ENCODE data around the gene TACC2. TPM values are rescaled to one million over a fixed set of nuclear protein-coding genes. Genes with fewer than 3 reads are reported as not detected.
"Not testable (repeated sequence)": the region's sequence is repeated elsewhere in the genome, so short reads cannot be mapped to it uniquely, and the experiment has no call there.

TACC2 gene
- total and polyA plus RNA-seq, 12 donors = 68.1 to 451 (median 364) TPM

- DNase-seq (no peak), ATAC-seq (no peak)
- no peak for TF ChIP-seq CTCF (IDR thresholded peaks at IDR 0.05)
- Histone ChIP-seq H3K4me1 (no peaks in the 10 kb centered on the region), H3K27me3 (no peaks in the 10 kb centered on the region), H3K27ac (no peak overlapping the region), H3K36me3 (peaks cover 0 to 80% (median 21%) of the 10 kb centered on the region in 9 donors), H3K9me3 (no peaks in the 10 kb centered on the region), H3K4me3 (no peak overlapping the region)
- WGBS, 2 donors = 87 to 89% methylated on average over 7 of the region's 7 CpGs
- intact Hi-C loops (cut with DNase I) = no loop called here
Observed at GRCh38 chr10:121956111-121957061, 32.6 kb upstream of the TACC2 start.

- 90 to 92% methylated on average over 3 of the region's 3 CpGs for WGBS, 2 donors
- no peaks in the 10 kb centered on the region for H3K27me3 ChIP-seq
- no peaks in the 10 kb centered on the region for H3K4me1 ChIP-seq
- ATAC-seq (no peak), DNase-seq (no peak)
- no peak overlapping the region for H3K4me3 ChIP-seq
- H3K9me3 ChIP-seq = no peaks in the 10 kb centered on the region
- TF ChIP-seq CTCF (IDR thresholded peaks at IDR 0.05) = no peak
- H3K36me3 ChIP-seq = peaks cover 0 to 96% (median 16%) of the 10 kb centered on the region in 9 donors
- no peak overlapping the region for H3K27ac ChIP-seq
- intact Hi-C loops (cut with DNase I) = no loop called here
Observed at GRCh38 chr10:121959671-121960070, 29.3 kb upstream of the TACC2 start.

GRCh38 chr10:121961456-121961855, 27.5 kb upstream of the TACC2 start:
- no peaks in the 10 kb centered on the region for H3K9me3 ChIP-seq
- peaks cover 0 to 97% (median 29%) of the 10 kb centered on the region in 9 donors for H3K36me3 ChIP-seq
- no peak overlapping the region for H3K4me3 ChIP-seq
- no peaks in the 10 kb centered on the region for H3K4me1 ChIP-seq
- no peak overlapping the region for H3K27ac ChIP-seq
- DNase-seq (no peak), ATAC-seq (no peak)
- H3K27me3 ChIP-seq = no peaks in the 10 kb centered on the region
- WGBS, 2 donors = 87 to 94% methylated on average over 2 of the region's 2 CpGs
- intact Hi-C loops (cut with DNase I) = no loop called here
- no peak for TF ChIP-seq CTCF (IDR thresholded peaks at IDR 0.05)

- WGBS, 2 donors = 96 to 97% methylated on average over 3 of the region's 3 CpGs
- ATAC-seq (no peak), DNase-seq (no peak)
- H3K9me3 ChIP-seq = no peaks in the 10 kb centered on the region
- intact Hi-C loops (cut with DNase I) = no loop called here
- H3K27ac ChIP-seq = no peak overlapping the region
- H3K27me3 ChIP-seq = no peaks in the 10 kb centered on the region
- H3K4me3 ChIP-seq = no peak overlapping the region
- TF ChIP-seq CTCF (IDR thresholded peaks at IDR 0.05) = no peak
- no peaks in the 10 kb centered on the region for H3K4me1 ChIP-seq
- H3K36me3 ChIP-seq = peaks cover 0 to 97% (median 38%) of the 10 kb centered on the region in 9 donors
Observed at GRCh38 chr10:121965996-121966395, 23.0 kb upstream of the TACC2 start.

- ATAC-seq; H3K27me3 ChIP-seq; intact Hi-C loops (cut with DNase I); H3K9me3 ChIP-seq; H3K4me3 ChIP-seq; H3K27ac ChIP-seq: not testable (repeated sequence)
- peaks cover 0 to 88% (median 38%) of the 10 kb centered on the region in 9 donors for H3K36me3 ChIP-seq
- peak in 1 of 2 donors; percentile 30 for DNase-seq
- peaks cover 0 to 19% (median 14%) of the 10 kb centered on the region in 9 donors for H3K4me1 ChIP-seq
- WGBS, 2 donors = 81 to 87% methylated on average over 8 of the region's 8 CpGs
Observed at GRCh38 chr10:121969086-121969485, 19.9 kb upstream of the TACC2 start.
